Measurements from ENCODE around the gene RASSF6.

The RASSF6 gene

DNA sequence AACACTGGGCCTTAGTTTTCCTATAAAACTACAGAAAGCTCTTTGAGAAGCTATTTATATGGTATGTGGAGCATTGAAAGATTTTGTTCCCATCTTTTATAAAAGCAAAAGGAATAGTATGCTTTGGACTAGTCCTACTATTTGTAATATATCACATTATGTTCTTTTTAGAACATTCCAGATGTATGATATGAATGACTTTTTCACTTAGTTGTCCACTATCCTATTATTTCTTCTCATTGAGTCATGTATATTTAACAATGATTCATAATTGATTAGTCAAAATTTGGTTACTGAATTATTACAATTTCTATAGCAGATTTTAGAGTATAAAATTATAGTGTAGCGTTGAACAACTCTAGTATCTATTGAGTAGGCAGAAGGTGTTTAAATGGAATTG is 34.2 kb downstream of the RASSF6 start:
- no peak overlapping the region for H3K4me3 ChIP-seq (ENCODE audit: control insufficient read depth, low read depth, low read length)
- TF ChIP-seq CTCF (conservative IDR thresholded peaks at IDR 0.05; ENCODE audit: control insufficient read depth, insufficient read depth, low read depth, low read length) = no peak
- peak; percentile 41 for DNase-seq (ENCODE audit: low read depth)

- no peak for TF ChIP-seq CTCF (conservative IDR thresholded peaks at IDR 0.05; ENCODE audit: control insufficient read depth, insufficient read depth, low read depth, low read length)
These were observed 34.9 kb downstream of the RASSF6 start for GRCh38 chr4:73585345-73585744.

DNA sequence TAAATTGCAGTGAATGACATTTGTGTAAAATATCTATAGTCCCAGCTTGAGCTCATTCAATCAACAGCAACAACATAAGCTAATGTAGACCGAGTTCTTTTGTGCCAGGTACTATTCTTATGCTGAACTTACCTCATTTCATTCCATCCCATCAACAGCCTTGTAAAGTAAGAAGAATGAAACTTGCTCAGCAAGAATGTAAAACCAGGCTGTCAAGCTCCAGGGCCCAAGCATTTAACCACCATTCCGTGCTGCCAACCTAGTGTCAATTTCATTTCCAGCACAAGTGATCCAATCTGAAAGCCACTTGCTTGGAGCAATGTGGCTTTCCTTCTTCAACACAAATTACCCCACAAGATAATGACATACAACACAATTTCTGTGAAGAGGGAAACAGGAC is 36.6 kb downstream of the RASSF6 start:
- TF ChIP-seq CTCF (conservative IDR thresholded peaks at IDR 0.05; ENCODE audit: control insufficient read depth, insufficient read depth, low read depth, low read length) = no peak
- no peak for DNase-seq (ENCODE audit: low read depth)
- H3K4me3 ChIP-seq (ENCODE audit: control insufficient read depth, low read depth, low read length) = no peak overlapping the region

More at GRCh38 chr4:73585345-73585744, 34.9 kb downstream of the RASSF6 start:
- H3K4me3 ChIP-seq (ENCODE audit: control insufficient read depth, low read depth, low read length) = no peak overlapping the region
- DNase-seq (ENCODE audit: low read depth) = no peak

DNA sequence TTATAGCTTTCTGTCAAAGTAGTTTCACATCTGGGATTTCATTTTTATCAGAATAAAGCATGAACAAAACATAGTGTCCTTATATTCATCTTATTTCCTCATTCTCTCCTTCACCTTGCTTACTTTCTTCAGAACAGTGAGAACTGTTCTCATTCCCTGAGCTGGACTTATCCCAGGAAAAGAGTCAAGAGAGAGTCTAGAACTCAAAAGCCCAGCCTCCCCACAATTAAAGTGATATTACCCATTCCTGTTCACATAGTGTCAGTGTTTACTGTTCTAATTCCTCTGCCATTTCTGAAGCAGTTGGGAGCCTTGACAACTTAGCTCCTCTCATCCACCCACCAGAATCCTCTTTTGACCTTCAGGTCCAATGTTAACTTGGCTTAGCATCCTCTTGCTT is 42.9 kb downstream of the RASSF6 start:
- DNase-seq (ENCODE audit: low read depth) = no peak
- H3K4me3 ChIP-seq (ENCODE audit: control insufficient read depth, low read depth, low read length) = no peak overlapping the region
- no peak for TF ChIP-seq CTCF (conservative IDR thresholded peaks at IDR 0.05; ENCODE audit: control insufficient read depth, insufficient read depth, low read depth, low read length)

GRCh38 chr4:73576381-73576780 is 43.9 kb downstream of the RASSF6 start:
- DNase-seq (ENCODE audit: low read depth) = peak; percentile 73
- H3K4me3 ChIP-seq (ENCODE audit: control insufficient read depth, low read depth, low read length) = no peak overlapping the region
- no peak for TF ChIP-seq CTCF (conservative IDR thresholded peaks at IDR 0.05; ENCODE audit: control insufficient read depth, insufficient read depth, low read depth, low read length)

GRCh38 chr4:73575660-73576059 is 44.6 kb downstream of the RASSF6 start:
- no peak for DNase-seq (ENCODE audit: low read depth)
- no peak overlapping the region for H3K4me3 ChIP-seq (ENCODE audit: control insufficient read depth, low read depth, low read length)
- TF ChIP-seq CTCF (conservative IDR thresholded peaks at IDR 0.05; ENCODE audit: control insufficient read depth, insufficient read depth, low read depth, low read length) = no peak

Data from fibroblast of mammary gland (primary cell).